HS-27A (cell line): ENCODE measurements around the gene C19orf47.

Source experiments
- DNase-seq: peaks from one replicate; pipeline ENCODE4 v3.0.0-alpha.2; 2012; ENCODE audit warnings: low read depth, missing footprints

Gene C19orf47

DNA sequence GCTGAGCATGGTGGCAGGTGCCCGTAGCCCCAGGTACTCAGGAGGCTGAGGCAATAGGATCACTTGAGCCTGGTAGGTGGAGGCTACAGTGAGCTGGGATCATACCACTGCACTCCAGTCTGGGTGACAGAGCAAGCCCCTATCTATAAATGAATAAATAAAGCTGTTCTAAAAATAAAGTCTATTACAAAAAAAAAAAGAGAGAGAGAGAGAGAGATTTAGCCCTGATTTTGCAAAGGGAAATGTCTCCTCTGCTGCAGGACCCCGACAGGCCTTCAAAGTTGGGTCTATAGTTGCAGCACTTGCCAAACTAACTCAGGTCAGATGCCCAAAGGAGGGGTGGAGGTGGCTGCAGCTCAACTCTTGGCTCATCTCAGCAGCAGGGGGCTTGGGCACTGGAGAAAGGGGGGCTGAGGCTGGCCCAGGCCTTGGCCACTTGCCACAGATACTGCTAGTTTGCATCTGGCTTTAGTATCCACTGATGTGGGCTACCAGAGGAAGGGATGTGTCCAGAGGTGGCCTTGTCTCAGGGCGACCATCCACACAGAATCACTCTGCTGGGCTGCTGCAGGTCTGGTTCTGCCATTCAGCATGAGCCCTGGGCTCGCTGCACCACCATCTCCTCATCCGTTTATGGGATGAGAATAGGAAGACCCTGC lies 32.3 kb downstream of the C19orf47 start:
- no peak for DNase-seq

DNA sequence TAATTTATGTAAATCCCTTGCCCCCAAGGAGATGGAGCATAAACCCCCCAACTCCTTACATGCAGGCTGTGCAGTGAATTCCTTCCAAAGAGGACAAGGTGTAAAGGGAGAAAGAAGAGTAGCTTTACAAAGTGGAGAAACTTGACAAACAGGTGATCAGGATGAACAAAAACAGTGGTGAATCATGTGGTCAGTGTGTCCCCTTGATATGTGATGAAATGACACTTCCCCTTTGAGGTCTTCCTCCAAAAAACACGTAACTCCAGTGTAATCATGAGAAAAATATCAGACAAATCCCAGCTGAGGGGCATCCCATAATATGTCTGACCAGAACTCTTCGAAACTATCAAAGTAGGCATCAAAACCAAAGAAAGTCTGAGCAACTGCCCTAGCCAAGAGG lies 33.5 kb downstream of the C19orf47 start:
- no peak for DNase-seq

DNA sequence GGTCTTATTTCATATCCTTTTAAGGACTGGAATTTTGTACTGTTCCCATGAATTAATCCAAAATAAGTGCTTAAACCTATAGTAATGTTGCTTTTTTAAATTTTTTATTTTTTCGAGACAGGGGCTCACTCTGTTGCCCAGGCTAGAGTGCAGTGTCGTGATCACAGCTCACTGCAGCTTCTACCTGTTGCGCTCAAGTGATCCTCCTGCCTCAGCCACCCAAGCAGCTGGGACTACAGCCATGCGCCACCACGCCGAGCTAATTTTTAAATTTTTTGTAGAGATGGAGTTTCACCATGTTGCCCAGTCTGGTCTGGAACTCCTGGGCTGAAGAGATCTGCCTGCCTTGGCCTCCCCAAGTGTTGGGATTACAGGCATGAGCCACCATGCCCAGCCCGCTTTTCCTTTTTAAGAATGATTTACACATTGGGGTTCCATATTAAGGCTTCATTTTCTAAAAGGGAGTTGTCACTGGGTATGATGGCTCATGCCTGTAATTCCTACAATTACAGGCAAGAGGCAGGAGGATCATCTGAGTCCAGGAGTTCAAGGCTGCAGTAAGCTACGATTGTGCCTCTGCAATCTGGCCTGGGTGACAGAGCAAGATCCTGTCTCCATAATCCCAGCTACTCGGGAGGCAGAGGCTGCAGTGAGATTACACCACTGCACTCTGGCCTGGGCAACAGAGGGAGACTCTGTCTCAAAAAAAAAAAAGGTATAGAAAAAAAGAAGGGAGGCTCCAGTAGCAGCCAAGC lies 34.8 kb downstream of the C19orf47 start:
- no peak for DNase-seq

- no peak for DNase-seq
These were observed 35.7 kb downstream of the C19orf47 start for GRCh38 chr19:40312533-40312932.

- no peak for DNase-seq
These were observed 38.5 kb downstream of the C19orf47 start for GRCh38 chr19:40309666-40310065.

- DNase-seq = peak; percentile 74
These were observed 42.8 kb downstream of the C19orf47 start for GRCh38 chr19:40305403-40305802.

DNA sequence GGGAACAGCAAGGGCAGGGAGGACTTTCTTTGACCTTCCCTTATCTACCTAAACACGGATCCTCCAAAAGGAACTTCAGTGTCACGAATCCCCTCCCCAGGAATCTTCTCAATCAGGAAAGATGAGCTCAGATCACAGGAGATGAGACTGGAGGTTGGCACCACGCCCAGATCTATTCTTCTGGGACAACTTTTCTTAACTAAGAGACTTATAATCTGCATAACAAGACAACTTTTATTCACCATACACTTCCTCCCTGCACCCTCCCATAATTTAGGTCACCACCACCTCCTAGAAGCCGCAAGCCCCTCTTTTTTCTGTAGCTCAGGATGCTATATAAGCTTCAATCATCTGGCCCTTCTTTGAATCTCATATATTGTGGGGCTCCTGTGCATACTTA lies 43.9 kb downstream of the C19orf47 start:
- no peak for DNase-seq

GRCh38 chr19:40303765-40304164 lies 44.4 kb downstream of the C19orf47 start:
- no peak for DNase-seq

DNA sequence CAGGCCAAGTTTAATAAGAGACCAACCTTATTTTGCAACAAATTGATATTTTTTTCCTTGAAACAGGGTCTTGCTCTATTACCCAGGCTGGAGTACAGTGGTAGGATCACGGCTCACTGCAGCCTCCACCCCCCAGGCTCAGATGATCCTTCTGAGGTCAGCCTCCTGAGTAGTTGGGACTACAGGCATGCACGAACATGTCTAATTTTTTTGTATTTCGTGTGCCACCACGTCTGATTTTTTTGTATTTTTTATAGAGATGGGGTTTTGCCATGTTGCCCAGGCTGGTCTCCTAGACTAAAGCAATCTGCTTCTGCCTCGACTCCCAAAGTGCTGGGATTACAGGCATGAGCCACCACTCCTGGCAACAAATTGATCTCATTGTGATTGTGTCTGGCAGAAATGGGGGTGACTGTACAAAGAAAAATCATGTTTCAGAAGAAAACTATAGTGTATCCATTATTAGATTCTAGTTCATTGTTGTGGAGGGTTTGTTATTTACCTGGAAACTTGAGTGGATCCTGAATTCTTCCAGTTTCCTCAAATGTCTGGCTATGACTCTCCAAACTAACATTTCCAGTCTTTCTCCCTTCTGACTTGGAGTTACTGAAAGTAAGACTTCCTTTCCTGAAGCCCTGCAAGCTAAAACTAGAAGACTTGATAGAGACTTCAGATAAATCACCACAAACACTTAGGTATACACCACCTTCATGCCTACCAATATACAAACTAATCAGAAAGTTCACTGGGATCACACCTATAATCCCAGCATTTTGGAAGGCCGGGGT lies 45.8 kb downstream of the C19orf47 start:
- DNase-seq = no peak

DNA sequence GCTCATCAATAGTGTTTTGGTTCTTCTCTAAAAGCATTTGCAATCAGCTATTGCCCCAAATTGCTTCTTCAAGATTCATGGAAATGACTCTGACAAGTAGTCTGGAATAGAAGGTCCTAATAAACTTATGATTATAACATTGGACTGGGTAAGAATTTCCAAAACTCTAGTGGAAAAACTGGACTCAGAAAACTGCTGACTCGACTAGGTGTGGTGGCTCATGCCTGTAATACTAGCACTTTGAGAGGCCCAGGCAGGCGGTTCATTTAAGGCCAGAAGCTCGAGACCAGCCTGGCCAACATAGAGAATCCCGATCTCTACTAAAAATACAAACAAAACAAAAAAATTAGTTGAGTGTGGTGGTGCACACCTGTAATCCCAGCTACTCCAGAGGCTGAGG lies 47.5 kb downstream of the C19orf47 start:
- DNase-seq = no peak

GRCh38 chr19:40298026-40298425 lies 50.2 kb downstream of the C19orf47 start:
- no peak for DNase-seq

- DNase-seq = no peak
These were observed 53.6 kb downstream of the C19orf47 start for GRCh38 chr19:40294560-40294959.

GRCh38 chr19:40286971-40287421 lies 61.2 kb downstream of the C19orf47 start:
- no peak for DNase-seq

DNA sequence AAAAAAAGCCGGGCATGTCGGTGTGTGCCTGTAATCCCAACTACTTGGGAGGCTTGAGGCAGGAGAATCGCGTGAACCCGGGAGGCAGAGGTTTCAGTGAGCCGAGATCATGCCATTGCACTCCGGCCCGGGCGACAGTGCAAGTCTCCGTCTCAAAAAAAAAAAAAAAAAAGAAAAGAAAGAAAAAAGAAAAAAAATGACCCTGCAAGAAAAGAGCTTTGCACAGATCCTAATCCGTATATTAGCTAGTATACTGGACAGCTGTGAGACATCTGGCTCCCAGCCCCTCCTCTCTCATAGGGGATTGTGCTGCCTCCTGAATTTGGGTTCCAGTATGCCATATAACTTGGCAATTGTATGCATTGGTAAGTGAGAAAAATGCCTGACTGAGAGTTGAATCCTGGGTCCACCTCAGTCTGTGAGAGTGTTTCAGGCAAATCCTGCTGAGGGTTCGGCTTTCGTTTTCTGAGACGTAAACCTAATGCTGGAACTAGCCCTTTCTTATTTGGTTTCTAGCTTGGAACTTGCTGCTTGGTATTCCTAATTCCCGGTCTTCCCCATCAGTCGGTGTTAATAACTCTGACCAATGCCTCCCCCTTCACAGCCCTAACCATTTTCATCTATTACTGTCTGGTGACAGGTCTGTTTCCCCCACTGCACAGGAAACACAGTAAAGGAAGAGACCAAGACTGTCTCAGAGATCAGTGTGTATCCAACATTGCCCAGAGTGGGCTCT lies 61.8 kb downstream of the C19orf47 start:
- no peak for DNase-seq

GRCh38 chr19:40285353-40286234 lies 62.6 kb downstream of the C19orf47 start:
- peak; percentile 100 for DNase-seq

GRCh38 chr19:40284501-40285352 lies 63.5 kb downstream of the C19orf47 start, which contains the start of gene AKT2:
Gene AKT2, minus strand, starts transcription at chr19:40285345. Its CDS starts 20,078 bp downstream, at chr19:40265267.
- no peak for DNase-seq

DNA sequence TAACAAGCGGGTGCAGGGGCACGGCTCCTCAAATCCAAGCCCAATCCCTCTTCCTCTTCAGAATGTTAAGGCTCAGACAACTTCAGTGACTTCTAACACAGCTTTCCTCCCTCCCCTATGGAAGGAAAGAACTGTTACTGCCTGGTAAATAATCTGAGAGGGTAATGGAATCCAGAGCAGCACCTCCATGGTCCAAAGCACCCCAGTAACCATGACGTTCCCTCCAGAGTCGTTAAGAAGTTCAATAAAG lies 64.0 kb downstream of the C19orf47 start:
- DNase-seq = no peak

- DNase-seq = no peak
These were observed 64.6 kb downstream of the C19orf47 start for GRCh38 chr19:40283414-40284250.

DNA sequence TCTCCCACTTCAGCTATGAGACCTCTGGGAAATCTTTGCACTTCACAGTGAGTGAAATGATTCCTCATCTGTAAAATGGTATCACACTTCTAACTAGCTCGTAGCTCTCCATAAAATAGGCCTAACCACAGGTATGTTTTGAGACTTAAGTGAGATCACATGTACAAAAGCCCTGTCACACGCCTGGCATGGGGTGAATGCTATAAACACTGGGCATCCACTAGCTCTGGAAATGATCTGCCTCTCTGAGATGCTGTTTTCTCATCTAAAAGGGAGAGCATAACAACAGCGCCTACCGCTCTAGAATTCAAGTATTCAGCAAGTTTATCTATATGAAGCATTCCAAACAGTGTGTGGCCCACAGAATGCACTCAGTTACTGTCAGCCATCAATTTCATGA lies 65.3 kb downstream of the C19orf47 start:
- no peak for DNase-seq
